ENCODE data around the gene ZNF521. TPM values are rescaled to one million over a fixed set of nuclear protein-coding genes. Genes with fewer than 3 reads are reported as not detected.

ZNF521 gene
- total and polyA plus RNA-seq, 10 donors, result 2.9 to 136 (median 71.8) TPM

DNA sequence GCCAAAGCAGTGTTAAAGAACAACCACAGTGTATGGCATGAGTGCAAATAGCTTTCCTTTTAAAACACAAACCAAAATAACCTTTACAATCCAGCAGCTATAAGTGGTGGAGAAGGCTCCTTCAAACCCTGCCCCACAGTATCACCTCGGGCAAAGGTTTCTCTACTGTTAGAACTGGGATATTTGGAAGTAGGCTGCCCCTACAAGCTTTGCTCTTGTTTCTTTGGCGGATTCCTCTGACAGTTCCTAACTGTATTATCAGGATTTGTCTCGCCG, 214.8 kb downstream of the ZNF521 start:
- 72 to 92% (median 80%) methylated on average over 4 of the region's 4 CpGs for WGBS, 5 donors
- Histone ChIP-seq H3K4me3 (no peak overlapping the region), H3K4me1 (peaks cover 0 to 50% (median 8%) of the 10 kb centered on the region in 6 donors), H3K36me3 (no peaks in the 10 kb centered on the region), H3K9me3 (no peaks in the 10 kb centered on the region), H3K27me3 (replicated peaks in 1 of 7) (no peaks in the 10 kb centered on the region), H3K27ac (peak overlapping the region in 7 of 8 donors; percentile 52 to 72 (median 66))
- intact Hi-C loops (cut with DNase I; ENCODE audit: low total_unique reads), result no loop called here
- no peak for TF ChIP-seq POLR2AphosphoS5 (IDR thresholded peaks at IDR 0.05)
- TF ChIP-seq POLR2A (IDR thresholded peaks at IDR 0.05), result no peak
- TF ChIP-seq, protein P1, sequence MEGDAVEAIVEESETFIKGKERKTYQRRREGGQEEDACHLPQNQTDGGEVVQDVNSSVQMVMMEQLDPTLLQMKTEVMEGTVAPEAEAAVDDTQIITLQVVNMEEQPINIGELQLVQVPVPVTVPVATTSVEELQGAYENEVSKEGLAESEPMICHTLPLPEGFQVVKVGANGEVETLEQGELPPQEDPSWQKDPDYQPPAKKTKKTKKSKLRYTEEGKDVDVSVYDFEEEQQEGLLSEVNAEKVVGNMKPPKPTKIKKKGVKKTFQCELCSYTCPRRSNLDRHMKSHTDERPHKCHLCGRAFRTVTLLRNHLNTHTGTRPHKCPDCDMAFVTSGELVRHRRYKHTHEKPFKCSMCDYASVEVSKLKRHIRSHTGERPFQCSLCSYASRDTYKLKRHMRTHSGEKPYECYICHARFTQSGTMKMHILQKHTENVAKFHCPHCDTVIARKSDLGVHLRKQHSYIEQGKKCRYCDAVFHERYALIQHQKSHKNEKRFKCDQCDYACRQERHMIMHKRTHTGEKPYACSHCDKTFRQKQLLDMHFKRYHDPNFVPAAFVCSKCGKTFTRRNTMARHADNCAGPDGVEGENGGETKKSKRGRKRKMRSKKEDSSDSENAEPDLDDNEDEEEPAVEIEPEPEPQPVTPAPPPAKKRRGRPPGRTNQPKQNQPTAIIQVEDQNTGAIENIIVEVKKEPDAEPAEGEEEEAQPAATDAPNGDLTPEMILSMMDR (IDR thresholded peaks at IDR 0.05 in 8 of 11, conservative IDR thresholded peaks at IDR 0.05 in 3 of 11), result no peak
- no peak for DNase-seq

DNA sequence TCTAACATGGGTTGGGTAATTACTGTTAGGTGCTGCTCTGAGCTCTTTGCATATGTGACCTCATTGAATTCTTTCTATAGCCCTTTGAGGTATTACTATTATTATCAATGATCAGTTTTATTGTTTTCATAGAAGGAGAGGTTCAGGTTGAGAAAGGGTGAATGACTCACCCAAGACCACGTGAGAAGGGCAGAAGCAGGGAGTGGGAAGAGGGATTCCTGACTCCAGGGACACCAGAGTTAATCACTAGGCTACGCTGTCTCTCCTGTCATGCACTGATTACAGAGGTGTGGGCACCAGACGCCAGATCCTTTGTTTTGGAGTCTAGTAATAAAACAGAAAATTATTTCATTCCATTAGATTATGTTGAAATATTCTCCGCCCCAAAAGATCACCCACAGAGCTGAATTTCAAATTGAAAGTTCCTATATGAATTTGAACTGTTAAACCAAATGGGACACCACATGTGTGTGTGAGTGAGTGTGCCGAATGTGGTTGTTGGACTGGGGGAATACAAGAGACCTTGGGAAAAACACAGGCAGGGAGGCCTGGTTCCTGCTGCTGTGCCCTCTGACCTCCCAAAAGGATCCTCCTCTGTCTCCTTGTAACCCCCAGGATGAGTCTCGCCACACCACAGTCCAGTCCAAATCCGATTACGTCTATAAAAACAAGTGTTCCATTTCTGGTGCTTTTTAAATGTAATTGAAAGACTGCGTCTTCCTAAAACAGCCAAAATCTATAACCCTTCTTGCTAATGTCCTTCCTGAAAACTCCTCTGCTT, 215.4 kb downstream of the ZNF521 start:
- TF ChIP-seq, protein P1 (IDR thresholded peaks at IDR 0.05 in 8 of 11, conservative IDR thresholded peaks at IDR 0.05 in 3 of 11), result no peak
- TF ChIP-seq POLR2AphosphoS5 (IDR thresholded peaks at IDR 0.05) (peak in 1 of 3 donors; percentile 21), POLR2A (IDR thresholded peaks at IDR 0.05) (no peak)
- Histone ChIP-seq H3K27me3 (replicated peaks in 1 of 7) (no peaks in the 10 kb centered on the region), H3K4me1 (peaks cover 0 to 50% (median 8%) of the 10 kb centered on the region in 6 donors), H3K27ac (peak overlapping the region in 7 of 8 donors; percentile 52 to 72 (median 66)), H3K4me3 (no peak overlapping the region), H3K9me3 (no peaks in the 10 kb centered on the region), H3K36me3 (no peaks in the 10 kb centered on the region)
- no peak for DNase-seq
- intact Hi-C loops (cut with DNase I; ENCODE audit: low total_unique reads), result no loop called here
- 61 to 81% (median 70%) methylated on average over 9 of the region's 9 CpGs for WGBS, 5 donors

DNA sequence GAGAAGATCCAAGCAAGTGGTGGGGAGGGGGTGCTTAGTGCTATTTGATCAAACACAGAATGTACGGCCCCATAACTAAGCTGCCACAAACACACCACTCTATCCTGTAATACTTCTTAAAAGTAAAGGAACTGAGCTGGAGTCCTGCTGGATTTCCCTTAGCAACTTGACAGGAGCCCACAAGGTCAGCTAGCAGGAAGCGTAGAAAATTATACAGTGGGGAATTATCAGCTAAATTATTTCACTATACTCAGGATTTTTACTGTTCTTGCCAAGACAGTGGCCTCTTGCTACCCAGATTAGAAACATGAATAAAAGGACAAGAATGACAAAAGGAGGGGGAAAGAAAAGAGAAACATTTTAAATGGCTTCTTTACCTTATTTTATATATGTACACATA, 217.1 kb downstream of the ZNF521 start:
- H3K36me3 ChIP-seq, result no peaks in the 10 kb centered on the region
- no peaks in the 10 kb centered on the region for H3K9me3 ChIP-seq
- no peaks in the 10 kb centered on the region for H3K27me3 ChIP-seq (replicated peaks in 1 of 7)
- intact Hi-C loops (cut with DNase I; ENCODE audit: low total_unique reads), result no loop called here
- 65 to 77% (median 67%) methylated on average over 2 of the region's 2 CpGs for WGBS, 5 donors
- TF ChIP-seq, protein P1 (IDR thresholded peaks at IDR 0.05 in 8 of 11, conservative IDR thresholded peaks at IDR 0.05 in 3 of 11), result no peak
- TF ChIP-seq POLR2AphosphoS5 (IDR thresholded peaks at IDR 0.05) (no peak), POLR2A (IDR thresholded peaks at IDR 0.05) (no peak)
- H3K4me3 ChIP-seq, result no peak overlapping the region
- H3K4me1 ChIP-seq, result peaks cover 0 to 37% (median 5%) of the 10 kb centered on the region in 6 donors
- H3K27ac ChIP-seq, result peak overlapping the region in 6 of 8 donors; percentile 9 to 68 (median 57)
- no peak for DNase-seq

DNA sequence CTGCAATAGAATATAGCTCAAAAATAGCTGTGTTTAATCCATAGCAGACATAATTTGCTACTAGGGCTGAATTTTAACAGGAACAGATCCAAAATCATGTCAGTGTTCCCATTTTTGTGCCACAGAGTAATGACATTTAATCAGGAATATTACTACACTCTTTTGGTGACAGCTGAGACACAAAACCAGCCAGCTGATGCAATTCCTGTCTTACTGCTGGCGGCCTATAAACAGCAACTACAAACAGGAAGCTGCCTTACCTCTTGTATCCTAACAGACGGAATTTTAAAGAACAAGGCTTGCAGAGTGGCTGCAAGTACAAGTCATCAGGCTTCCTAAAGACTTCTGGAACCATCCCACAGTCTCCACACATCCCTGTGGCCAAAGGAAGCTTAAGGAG, 218.1 kb downstream of the ZNF521 start:
- Histone ChIP-seq H3K4me3 (no peak overlapping the region), H3K27me3 (replicated peaks in 1 of 7) (no peaks in the 10 kb centered on the region), H3K4me1 (peaks cover 0 to 37% (median 5%) of the 10 kb centered on the region in 6 donors), H3K27ac (peak overlapping the region in 4 of 8 donors; percentile 49 to 68 (median 59)), H3K36me3 (no peaks in the 10 kb centered on the region), H3K9me3 (no peaks in the 10 kb centered on the region)
- TF ChIP-seq POLR2A (IDR thresholded peaks at IDR 0.05) (no peak), POLR2AphosphoS5 (IDR thresholded peaks at IDR 0.05) (no peak)
- TF ChIP-seq, protein P1 (IDR thresholded peaks at IDR 0.05 in 8 of 11, conservative IDR thresholded peaks at IDR 0.05 in 3 of 11), result no peak
- WGBS, 5 donors, result 24 to 73% (median 33%) methylated on average over 2 of the region's 2 CpGs
- DNase-seq, result no peak
- intact Hi-C loops (cut with DNase I; ENCODE audit: low total_unique reads), result no loop called here
